Uterus (tissue), 4 donors: ENCODE data around the gene SYNE1. TPM values are rescaled to one million over a fixed set of nuclear protein-coding genes. Genes with fewer than 3 reads are reported as not detected.
"Not testable (repeated sequence)": the region's sequence is repeated elsewhere in the genome, so short reads cannot be mapped to it uniquely, and the experiment has no call there.

Experiments
- DNase-seq, 2 donors: peaks; one replicate each; pipeline ENCODE4 v3.0.0-alpha.2; 2019 to 2020
- H3K27ac ChIP-seq, 2 donors: fragments of 200-600 bp; sonication (generic); 1 replicate in 1 of 2; 2 replicates in 1 of 2; pipeline ENCODE4 v1.5.1; 2016 to 2018
- H3K27me3 ChIP-seq, 2 donors: fragments of 200-600 bp; sonication (generic); one replicate each; pipeline ENCODE4 v1.5.1; 2018 to 2019; ENCODE audit warnings: control low read depth in 1 of 2
- H3K36me3 ChIP-seq, 2 donors: fragments of 200-600 bp; sonication (generic); one replicate each; pipeline ENCODE4 v1.5.1; 2019; ENCODE audit warnings: control low read depth in 1 of 2
- H3K4me1 ChIP-seq, 2 donors: fragments of 200-600 bp; sonication (generic); one replicate each; pipeline ENCODE4 v1.5.1; 2018 to 2019; ENCODE audit warnings: control low read depth in 1 of 2
- H3K4me3 ChIP-seq, 2 donors: fragments of 200-600 bp; sonication (generic); 1 replicate in 1 of 2; 2 replicates in 1 of 2; pipeline ENCODE4 v1.5.1; 2018 to 2019; ENCODE audit warnings: mild to moderate bottlenecking in 1 of 2
- H3K9me3 ChIP-seq, 2 donors: fragments of 200-600 bp; sonication (generic); one replicate each; pipeline ENCODE4 v1.5.1; 2019; ENCODE audit warnings: control low read depth in 1 of 2
- CTCF ChIP-seq, 4 experiments: fragments of 200-600 bp in 2 of 4; fragments of 450-650 bp in 2 of 4; sonication (generic) in 2 of 4; IDR thresholded peaks; one replicate each; pipeline ENCODE4 v1.5.1; 2016 to 2019; ENCODE audit warnings: antibody characterized with exemption in 4 of 4, mild to moderate bottlenecking in 2 of 4, moderate library complexity in 1 of 4
- POLR2A ChIP-seq, 2 donors: fragments of 450-650 bp; IDR thresholded peaks; one replicate each; pipeline ENCODE4 v1.6.1; 2016; ENCODE audit warnings: antibody characterized with exemption in 2 of 2, mild to moderate bottlenecking in 1 of 2, moderate library complexity in 1 of 2
- intact Hi-C: fragments of 100-400 bp; cut with DNase I; formaldehyde crosslinking; loops from one replicate; pipeline ENCODE4 v1.15.1; 2023; ENCODE audit warnings: low total_unique reads
- total RNA-seq, 4 donors: library from RNA; depleted of rRNA in 3 of 4; stranded (reverse); fragments of >200 nt in 3 of 4; gene quantifications; one replicate each; pipeline versions ENCODE4 v1.1.0 to v1.2.4, GENCODE V29; 2014 to 2023
- donor health status: DM: yes; HTN: yes; CAD: no.

SYNE1 gene
- total RNA-seq, 4 donors from 2014 or later: 134 to 339 (median 181) TPM

DNA sequence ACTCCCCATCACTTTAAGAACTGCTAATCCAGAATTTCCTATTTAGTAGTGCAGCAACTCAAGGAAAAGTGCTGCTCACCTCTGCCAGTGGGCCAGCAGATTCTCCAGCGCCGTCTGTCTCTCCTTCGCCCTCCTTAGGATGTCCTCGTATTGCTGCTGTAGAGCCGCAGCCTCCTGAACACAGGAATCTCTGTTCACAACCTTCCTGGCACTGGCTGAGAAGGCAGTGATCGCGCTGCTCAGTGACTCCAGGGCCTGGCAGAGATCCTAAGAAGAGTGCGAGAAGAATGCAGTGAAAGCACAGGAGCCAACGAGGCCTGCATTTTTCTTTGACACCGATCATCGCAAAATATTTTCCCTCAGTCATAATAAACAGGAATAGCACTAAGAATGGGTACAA is 209.0 kb downstream of the SYNE1 start:
- no peak overlapping the region for H3K4me3 ChIP-seq
- H3K36me3 ChIP-seq: no peaks in the 10 kb centered on the region
- H3K27me3 ChIP-seq: no peaks in the 10 kb centered on the region
- no peaks in the 10 kb centered on the region for H3K4me1 ChIP-seq
- intact Hi-C loops: no loop called here
- TF ChIP-seq CTCF (IDR thresholded peaks at IDR 0.05) (no peak), POLR2A (IDR thresholded peaks at IDR 0.05) (no peak)
- no peak overlapping the region for H3K27ac ChIP-seq
- DNase-seq: no peak
- no peaks in the 10 kb centered on the region for H3K9me3 ChIP-seq

- no peak for DNase-seq
- Histone ChIP-seq H3K27me3 (no peaks in the 10 kb centered on the region), H3K9me3 (no peaks in the 10 kb centered on the region), H3K36me3 (no peaks in the 10 kb centered on the region), H3K4me1 (no peaks in the 10 kb centered on the region), H3K27ac (no peak overlapping the region), H3K4me3 (no peak overlapping the region)
- intact Hi-C loops: no loop called here
- TF ChIP-seq POLR2A (IDR thresholded peaks at IDR 0.05) (no peak), CTCF (IDR thresholded peaks at IDR 0.05) (no peak)
These were observed 210.9 kb downstream of the SYNE1 start for GRCh38 chr6:152426276-152426675.

GRCh38 chr6:152423216-152424103 is 213.7 kb downstream of the SYNE1 start:
- DNase-seq: no peak
- intact Hi-C loops: no loop called here
- TF ChIP-seq CTCF (IDR thresholded peaks at IDR 0.05) (no peak), POLR2A (IDR thresholded peaks at IDR 0.05) (no peak)
- Histone ChIP-seq H3K27ac (no peak overlapping the region), H3K4me1 (no peaks in the 10 kb centered on the region), H3K27me3 (no peaks in the 10 kb centered on the region), H3K4me3 (no peak overlapping the region), H3K9me3 (no peaks in the 10 kb centered on the region), H3K36me3 (no peaks in the 10 kb centered on the region)

DNA sequence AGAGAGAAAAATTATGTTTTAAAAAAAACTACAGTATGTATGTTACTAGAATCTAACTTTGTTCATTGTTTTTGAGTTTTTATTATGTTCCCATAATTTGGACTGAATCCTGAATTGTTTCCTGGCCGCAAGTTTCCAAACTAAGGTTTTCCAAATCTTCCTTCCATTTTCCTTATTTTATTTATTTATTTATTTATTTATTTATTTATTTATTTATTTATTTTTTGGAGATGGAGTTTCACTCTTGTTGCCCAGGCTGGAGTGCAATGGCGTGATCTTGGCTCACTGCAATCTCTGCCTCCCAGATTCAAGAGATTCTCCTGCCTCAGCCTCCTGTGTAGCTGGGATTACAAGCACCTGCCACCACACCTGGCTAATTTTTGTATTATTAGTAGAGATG is 215.7 kb downstream of the SYNE1 start:
- H3K4me3 ChIP-seq, DNase-seq, H3K9me3 ChIP-seq, H3K36me3 ChIP-seq, H3K27me3 ChIP-seq, H3K4me1 ChIP-seq, intact Hi-C loops, H3K27ac ChIP-seq: not testable (repeated sequence)

DNA sequence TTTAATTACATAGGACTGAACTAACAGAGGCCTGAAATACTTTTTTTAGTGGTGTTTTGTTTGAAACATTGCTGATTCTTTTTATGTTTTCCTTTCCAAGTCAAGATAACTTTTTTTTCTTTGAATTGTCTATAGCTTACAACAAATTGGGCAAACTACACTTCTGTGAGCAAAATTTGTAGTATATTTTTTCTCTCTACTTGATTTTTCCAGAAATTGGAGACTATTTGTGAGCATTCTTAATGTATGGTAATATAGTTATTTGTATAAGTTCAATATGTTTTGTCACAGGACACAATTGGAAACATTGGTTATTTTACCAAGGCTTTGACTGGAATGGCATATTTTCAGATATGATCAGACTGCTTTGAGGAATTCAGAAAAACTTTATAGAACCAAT is 216.5 kb downstream of the SYNE1 start:
- TF ChIP-seq POLR2A (IDR thresholded peaks at IDR 0.05) (no peak), CTCF (IDR thresholded peaks at IDR 0.05) (no peak)
- H3K36me3 ChIP-seq: no peaks in the 10 kb centered on the region

More for the DNA sequence above, 216.5 kb downstream of the SYNE1 start:
- Histone ChIP-seq H3K27me3 (no peaks in the 10 kb centered on the region), H3K4me3 (no peak overlapping the region), H3K27ac (no peak overlapping the region), H3K4me1 (no peaks in the 10 kb centered on the region), H3K9me3 (no peaks in the 10 kb centered on the region)
- no peak for DNase-seq
- intact Hi-C loops: no loop called here
